Endothelial cell (in vitro differentiated cells): ENCODE data around the gene EPN3. TPM values are rescaled to one million over a fixed set of nuclear protein-coding genes. Genes with fewer than 3 reads are reported as not detected.
A peak's percentile ranks its signal among the peaks of the same experiment; 100 is the strongest.

Experiments used
- DNase-seq: peaks from one replicate; pipeline ENCODE4 v3.0.0; 2021; ENCODE audit warnings: low spot score
- H3K27ac Mint-ChIP-seq: one replicate; pipeline ENCODE4 v1.8.0; 2021; ENCODE audit warnings: mixed read lengths, inconsistent platforms; ENCODE audit not compliant: unreplicated experiment
- H3K27me3 Mint-ChIP-seq: one replicate; pipeline ENCODE4 v1.8.0; 2021; ENCODE audit warnings: mild to moderate bottlenecking, moderate library complexity, mixed read lengths, inconsistent platforms; ENCODE audit not compliant: unreplicated experiment
- H3K36me3 Mint-ChIP-seq: one replicate; pipeline ENCODE4 v1.8.0; 2021; ENCODE audit warnings: mild to moderate bottlenecking, low read depth, mixed read lengths, inconsistent platforms; ENCODE audit not compliant: unreplicated experiment
- H3K4me1 Mint-ChIP-seq: one replicate; pipeline ENCODE4 v1.8.0; 2021; ENCODE audit warnings: mild to moderate bottlenecking, mixed read lengths, inconsistent platforms; ENCODE audit not compliant: unreplicated experiment
- H3K4me3 Mint-ChIP-seq: one replicate; pipeline ENCODE4 v1.8.0; 2021; ENCODE audit warnings: mild to moderate bottlenecking, mixed read lengths, inconsistent platforms; ENCODE audit not compliant: unreplicated experiment
- H3K9me3 Mint-ChIP-seq: one replicate; pipeline ENCODE4 v1.8.0; 2021; ENCODE audit warnings: mixed read lengths, inconsistent platforms; ENCODE audit not compliant: unreplicated experiment
- CTCF ChIP-seq: fragments of 200-600 bp; sonication (generic); IDR thresholded peaks from one replicate; pipeline ENCODE4 v1.5.0; 2021; ENCODE audit warnings: antibody characterized with exemption; ENCODE audit not compliant: unreplicated experiment
- total RNA-seq: library from RNA; stranded (reverse); fragmentation: NEBNext Ultra II Directional; extraction: Animal tissue kit (Norgen Biotek cat#: 25700); gene quantifications from one replicate; pipeline ENCODE4 v1.2.1, GENCODE V29; 2021; ENCODE audit not compliant: unreplicated experiment

EPN3 gene
- total RNA-seq, 1 donor from 2014 or later, result 0.49 TPM

GRCh38 chr17:50544516-50544915 lies 12.0 kb downstream of the EPN3 start:
- H3K4me3 Mint-ChIP-seq, result no peak overlapping the region
- H3K9me3 Mint-ChIP-seq, result no peaks in the 10 kb centered on the region

GRCh38 chr17:50545311-50545710 lies 12.8 kb downstream of the EPN3 start:
- H3K36me3 Mint-ChIP-seq, result no peaks in the 10 kb centered on the region
- no peak for TF ChIP-seq CTCF
- no peak overlapping the region for H3K27ac Mint-ChIP-seq
- H3K4me3 Mint-ChIP-seq, result no peak overlapping the region
- no peaks in the 10 kb centered on the region for H3K9me3 Mint-ChIP-seq
- peaks cover 10% of the 10 kb centered on the region for H3K27me3 Mint-ChIP-seq
- peaks cover 3% of the 10 kb centered on the region for H3K4me1 Mint-ChIP-seq
- DNase-seq, result no peak

More at GRCh38 chr17:50544516-50544915, 12.0 kb downstream of the EPN3 start:
- Mint-ChIP-seq H3K36me3 (no peaks in the 10 kb centered on the region), H3K4me1 (peaks cover 3% of the 10 kb centered on the region), H3K27ac (no peak overlapping the region), H3K27me3 (peaks cover 11% of the 10 kb centered on the region)
- no peak for DNase-seq
- no peak for TF ChIP-seq CTCF

- no peak for TF ChIP-seq CTCF
- Mint-ChIP-seq H3K4me1 (peaks cover 3% of the 10 kb centered on the region), H3K27me3 (peaks cover 10% of the 10 kb centered on the region), H3K36me3 (no peaks in the 10 kb centered on the region), H3K27ac (no peak overlapping the region), H3K9me3 (no peaks in the 10 kb centered on the region), H3K4me3 (peak overlapping the region; percentile 14)
- no peak for DNase-seq
Observed at GRCh38 chr17:50546701-50547034, 14.1 kb downstream of the EPN3 start.

- H3K4me1 Mint-ChIP-seq, result peaks cover 3% of the 10 kb centered on the region
- H3K27me3 Mint-ChIP-seq, result peaks cover 12% of the 10 kb centered on the region
- H3K4me3 Mint-ChIP-seq, result peak within 1 kb of the TSS; percentile 74
- peak; percentile 96 for TF ChIP-seq CTCF
- peak; percentile 92 for DNase-seq
- H3K36me3 Mint-ChIP-seq, result peaks cover 2% of the 10 kb centered on the region
- peak within 1 kb of the TSS; percentile 23 for H3K27ac Mint-ChIP-seq
- H3K9me3 Mint-ChIP-seq, result no peaks in the 10 kb centered on the region
Observed at GRCh38 chr17:50547035-50547735, 14.7 kb downstream of the EPN3 start, which contains the start of gene SPATA20. Gene SPATA20, plus strand, starts transcription at chr17:50547174. Its CDS starts 35 bp downstream, at chr17:50547209.

GRCh38 chr17:50547736-50548083 lies 15.2 kb downstream of the EPN3 start:
- Mint-ChIP-seq H3K4me3 (peak overlapping the region; percentile 74), H3K9me3 (no peaks in the 10 kb centered on the region), H3K36me3 (peaks cover 4% of the 10 kb centered on the region), H3K27me3 (peaks cover 14% of the 10 kb centered on the region), H3K4me1 (peaks cover 3% of the 10 kb centered on the region), H3K27ac (no peak overlapping the region)
- no peak for DNase-seq
- TF ChIP-seq CTCF, result no peak
